ENCODE measurements around the gene KRT28. TPM values are rescaled to one million over a fixed set of nuclear protein-coding genes. Genes with fewer than 3 reads are reported as not detected.
A peak's percentile ranks its signal among the peaks of the same experiment; 100 is the strongest.

The KRT28 gene
- total and polyA plus RNA-seq, 2 of the 13 experiments (the other 11 are each of a cell fraction or from before 2014, with no cell fraction given) = not detected

DNA sequence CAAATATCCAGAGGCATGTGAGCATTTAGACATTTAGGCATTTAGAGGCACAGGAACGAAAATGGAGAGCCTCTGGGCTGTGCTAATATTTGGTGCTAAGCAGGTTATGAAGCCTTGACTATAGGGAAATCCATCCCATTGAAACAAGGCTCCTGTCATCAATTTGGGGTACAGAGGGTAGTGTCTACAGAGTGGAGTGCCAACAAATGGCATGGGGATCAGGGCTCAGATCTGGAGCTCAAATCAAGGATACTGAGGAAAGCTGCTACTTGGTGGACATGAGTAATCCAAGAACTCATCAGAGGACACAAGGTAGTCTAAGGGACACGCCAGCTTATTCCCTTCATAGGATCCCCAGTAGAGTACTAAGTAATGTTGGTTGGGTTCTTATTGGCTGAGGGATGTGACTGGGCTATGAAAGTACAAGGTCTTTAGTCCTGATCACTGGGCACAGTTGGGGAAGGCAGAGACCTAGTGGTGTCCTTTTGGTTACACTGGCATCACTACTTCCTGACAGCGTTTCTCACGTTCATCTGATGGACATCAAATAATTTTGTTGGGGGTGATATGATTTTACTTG lies 17.4 kb upstream of the KRT28 start (continued):
- TF ChIP-seq ZNF160 (CRISPR knock-in tag; IDR thresholded peaks at IDR 0.05) (no peak), POLR2A (IDR thresholded peaks at IDR 0.05; ENCODE audit: insufficient read depth in 1 of 2, low read depth in 2 of 2, low read length in 2 of 2) (peak; percentile 40 to 60; a peak in 2 of 4 replicates), ZNF776 (CRISPR knock-in tag; IDR thresholded peaks at IDR 0.05) (0 out of 2 replicates have a peak, but pooled peaks have one; percentile 29), MED1 (CRISPR knock-in tag; IDR thresholded peaks at IDR 0.05) (0 out of 2 replicates have a peak, but pooled peaks have one; percentile 15), HINFP (CRISPR knock-in tag; IDR thresholded peaks at IDR 0.05; ENCODE audit: low read depth) (no peak), DPF2 (CRISPR knock-in tag; IDR thresholded peaks at IDR 0.05; ENCODE audit: borderline replicate concordance, low read depth) (0 out of 2 replicates have a peak, but pooled peaks have one; percentile 33), ZNF354B (CRISPR knock-in tag; IDR thresholded peaks at IDR 0.05) (no peak), ZBTB20 (CRISPR knock-in tag; IDR thresholded peaks at IDR 0.05; ENCODE audit: borderline replicate concordance, low read depth) (no peak), ZNF335 (CRISPR knock-in tag; IDR thresholded peaks at IDR 0.05) (no peak), NFYC (CRISPR knock-in tag; IDR thresholded peaks at IDR 0.05) (no peak), ARHGAP35 (CRISPR knock-in tag; IDR thresholded peaks at IDR 0.05; ENCODE audit: borderline replicate concordance) (no peak), FOXM1 (CRISPR knock-in tag; IDR thresholded peaks at IDR 0.05) (no peak)
- TF ChIP-seq, protein P1, sequence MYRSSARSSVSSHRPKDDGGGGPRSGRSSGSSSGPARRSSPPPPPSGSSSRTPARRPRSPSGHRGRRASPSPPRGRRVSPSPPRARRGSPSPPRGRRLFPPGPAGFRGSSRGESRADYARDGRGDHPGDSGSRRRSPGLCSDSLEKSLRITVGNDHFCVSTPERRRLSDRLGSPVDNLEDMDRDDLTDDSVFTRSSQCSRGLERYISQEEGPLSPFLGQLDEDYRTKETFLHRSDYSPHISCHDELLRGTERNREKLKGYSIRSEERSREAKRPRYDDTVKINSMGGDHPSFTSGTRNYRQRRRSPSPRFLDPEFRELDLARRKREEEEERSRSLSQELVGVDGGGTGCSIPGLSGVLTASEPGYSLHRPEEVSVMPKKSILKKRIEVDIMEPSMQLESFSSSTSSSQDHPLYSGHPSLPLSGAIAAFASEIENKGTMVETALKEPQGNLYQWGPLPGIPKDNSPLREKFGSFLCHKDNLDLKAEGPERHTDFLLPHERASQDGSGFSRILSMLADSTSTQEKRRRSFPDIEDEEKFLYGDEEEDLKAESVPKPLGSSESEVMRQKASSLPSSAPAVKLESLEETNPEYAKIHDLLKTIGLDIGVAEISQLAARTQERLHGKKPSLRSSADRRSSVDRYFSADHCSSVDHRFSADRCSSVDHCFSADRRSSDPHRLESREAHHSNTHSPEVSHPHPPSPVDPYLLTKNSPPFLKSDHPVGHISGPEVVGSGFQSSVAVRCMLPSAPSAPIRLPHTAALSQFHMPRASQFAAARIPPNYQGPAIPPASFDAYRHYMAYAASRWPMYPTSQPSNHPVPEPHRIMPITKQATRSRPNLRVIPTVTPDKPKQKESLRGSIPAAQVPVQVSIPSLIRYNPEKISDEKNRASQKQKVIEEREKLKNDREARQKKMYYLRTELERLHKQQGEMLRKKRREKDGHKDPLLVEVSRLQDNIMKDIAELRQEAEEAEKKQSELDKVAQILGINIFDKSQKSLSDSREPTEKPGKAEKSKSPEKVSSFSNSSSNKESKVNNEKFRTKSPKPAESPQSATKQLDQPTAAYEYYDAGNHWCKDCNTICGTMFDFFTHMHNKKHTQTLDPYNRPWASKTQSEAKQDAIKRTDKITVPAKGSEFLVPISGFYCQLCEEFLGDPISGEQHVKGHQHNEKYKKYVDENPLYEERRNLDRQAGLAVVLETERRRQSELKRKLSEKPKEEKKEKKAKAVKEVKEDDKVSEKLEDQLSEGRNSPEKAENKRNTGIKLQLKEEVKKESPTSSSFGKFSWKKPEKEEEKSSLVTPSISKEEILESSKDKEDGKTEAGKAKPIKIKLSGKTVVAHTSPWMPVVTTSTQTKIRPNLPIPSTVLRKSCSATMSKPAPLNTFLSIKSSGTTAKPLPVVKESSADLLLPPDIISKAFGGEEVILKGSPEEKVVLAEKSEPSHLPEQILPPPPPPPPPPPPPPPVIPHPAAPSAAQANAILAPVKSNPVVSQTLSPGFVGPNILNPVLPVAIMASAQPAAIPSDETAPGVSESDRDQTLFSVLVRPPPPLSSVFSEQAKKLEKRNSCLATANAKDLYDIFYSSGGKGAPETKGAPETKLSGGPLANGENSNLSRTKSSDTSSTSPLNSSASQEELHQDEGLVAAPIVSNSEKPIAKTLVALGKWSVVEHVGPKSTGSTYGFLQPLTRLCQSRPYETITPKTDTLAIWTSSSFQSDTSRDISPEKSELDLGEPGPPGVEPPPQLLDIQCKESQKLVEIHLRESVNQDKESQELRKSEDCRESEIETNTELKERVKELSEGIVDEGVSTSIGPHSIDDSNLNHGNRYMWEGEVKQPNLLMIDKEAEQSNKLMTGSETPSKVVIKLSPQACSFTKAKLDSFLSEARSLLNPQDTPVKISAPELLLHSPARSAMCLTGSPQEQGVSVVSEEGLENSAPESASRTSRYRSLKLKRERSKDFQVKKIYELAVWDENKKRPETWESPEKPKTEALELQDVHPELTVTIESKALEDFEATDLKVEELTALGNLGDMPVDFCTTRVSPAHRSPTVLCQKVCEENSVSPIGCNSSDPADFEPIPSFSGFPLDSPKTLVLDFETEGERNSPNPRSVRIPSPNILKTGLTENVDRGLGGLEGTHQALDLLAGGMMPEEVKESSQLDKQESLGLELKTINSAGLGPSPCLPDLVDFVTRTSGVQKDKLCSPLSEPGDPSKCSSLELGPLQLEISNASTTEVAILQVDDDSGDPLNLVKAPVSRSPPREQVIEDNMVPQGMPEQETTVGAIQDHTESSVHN (CRISPR knock-in tag; IDR thresholded peaks at IDR 0.05) = peak; percentile 89
- TF ChIP-seq, protein P2, sequence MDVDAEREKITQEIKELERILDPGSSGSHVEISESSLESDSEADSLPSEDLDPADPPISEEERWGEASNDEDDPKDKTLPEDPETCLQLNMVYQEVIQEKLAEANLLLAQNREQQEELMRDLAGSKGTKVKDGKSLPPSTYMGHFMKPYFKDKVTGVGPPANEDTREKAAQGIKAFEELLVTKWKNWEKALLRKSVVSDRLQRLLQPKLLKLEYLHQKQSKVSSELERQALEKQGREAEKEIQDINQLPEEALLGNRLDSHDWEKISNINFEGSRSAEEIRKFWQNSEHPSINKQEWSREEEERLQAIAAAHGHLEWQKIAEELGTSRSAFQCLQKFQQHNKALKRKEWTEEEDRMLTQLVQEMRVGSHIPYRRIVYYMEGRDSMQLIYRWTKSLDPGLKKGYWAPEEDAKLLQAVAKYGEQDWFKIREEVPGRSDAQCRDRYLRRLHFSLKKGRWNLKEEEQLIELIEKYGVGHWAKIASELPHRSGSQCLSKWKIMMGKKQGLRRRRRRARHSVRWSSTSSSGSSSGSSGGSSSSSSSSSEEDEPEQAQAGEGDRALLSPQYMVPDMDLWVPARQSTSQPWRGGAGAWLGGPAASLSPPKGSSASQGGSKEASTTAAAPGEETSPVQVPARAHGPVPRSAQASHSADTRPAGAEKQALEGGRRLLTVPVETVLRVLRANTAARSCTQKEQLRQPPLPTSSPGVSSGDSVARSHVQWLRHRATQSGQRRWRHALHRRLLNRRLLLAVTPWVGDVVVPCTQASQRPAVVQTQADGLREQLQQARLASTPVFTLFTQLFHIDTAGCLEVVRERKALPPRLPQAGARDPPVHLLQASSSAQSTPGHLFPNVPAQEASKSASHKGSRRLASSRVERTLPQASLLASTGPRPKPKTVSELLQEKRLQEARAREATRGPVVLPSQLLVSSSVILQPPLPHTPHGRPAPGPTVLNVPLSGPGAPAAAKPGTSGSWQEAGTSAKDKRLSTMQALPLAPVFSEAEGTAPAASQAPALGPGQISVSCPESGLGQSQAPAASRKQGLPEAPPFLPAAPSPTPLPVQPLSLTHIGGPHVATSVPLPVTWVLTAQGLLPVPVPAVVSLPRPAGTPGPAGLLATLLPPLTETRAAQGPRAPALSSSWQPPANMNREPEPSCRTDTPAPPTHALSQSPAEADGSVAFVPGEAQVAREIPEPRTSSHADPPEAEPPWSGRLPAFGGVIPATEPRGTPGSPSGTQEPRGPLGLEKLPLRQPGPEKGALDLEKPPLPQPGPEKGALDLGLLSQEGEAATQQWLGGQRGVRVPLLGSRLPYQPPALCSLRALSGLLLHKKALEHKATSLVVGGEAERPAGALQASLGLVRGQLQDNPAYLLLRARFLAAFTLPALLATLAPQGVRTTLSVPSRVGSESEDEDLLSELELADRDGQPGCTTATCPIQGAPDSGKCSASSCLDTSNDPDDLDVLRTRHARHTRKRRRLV (CRISPR knock-in tag; IDR thresholded peaks at IDR 0.05) = no peak
